GM19328 (cell line): Measurements from ENCODE around the gene FAR1.

Experiments
- ATAC-seq: cut with Tn5 transposase; IDR thresholded peaks from one replicate; pipeline ENCODE4 v1.9.1; 2021; ENCODE audit warnings: mild to moderate bottlenecking, moderate library complexity; ENCODE audit not compliant: unreplicated experiment

The FAR1 gene

DNA sequence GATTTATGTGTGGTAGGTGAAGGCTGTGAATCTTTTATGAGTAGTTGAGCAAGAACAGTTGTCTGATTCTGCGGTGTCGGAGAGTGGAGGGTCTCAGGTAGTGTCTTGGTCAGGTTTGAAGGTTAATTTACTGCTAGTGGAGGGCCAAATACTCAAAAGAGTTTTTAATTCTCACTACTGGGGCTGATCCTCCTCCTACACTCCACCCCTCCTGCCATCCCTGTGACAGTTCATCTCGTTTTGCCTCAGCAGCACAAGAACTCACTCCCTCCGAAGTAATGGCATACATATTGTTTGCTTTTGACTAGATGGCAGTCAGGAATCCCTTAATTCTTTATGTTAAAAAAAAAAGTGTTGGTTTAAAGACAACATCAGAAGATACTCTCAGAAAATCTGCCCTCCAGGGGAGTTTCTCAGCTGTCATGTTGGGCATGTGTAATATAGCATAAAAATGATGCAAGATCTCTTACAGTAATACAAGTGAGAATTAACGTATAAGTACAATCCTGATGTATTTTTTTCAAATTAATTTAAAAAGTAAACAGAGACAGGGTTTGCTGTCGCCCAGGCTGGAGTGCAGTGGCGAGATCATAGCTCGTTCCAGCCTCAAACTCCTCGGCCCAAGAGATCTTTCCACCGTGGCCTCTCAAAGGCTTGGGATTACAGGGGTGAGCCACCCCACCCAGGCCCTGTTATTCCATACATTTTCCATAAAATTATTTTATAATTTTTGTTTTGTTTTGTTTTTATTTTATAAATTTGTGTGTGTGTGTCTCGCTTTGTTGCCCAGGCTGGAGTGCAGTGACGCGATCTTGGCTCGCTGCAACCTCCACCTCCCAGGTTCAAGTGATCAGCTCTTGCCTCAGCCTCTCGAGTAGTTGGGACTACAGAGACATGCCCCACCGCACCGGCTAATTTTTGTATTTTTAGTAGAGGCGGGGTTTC, 1.3 kb downstream of the FAR1 start:
- no peak for ATAC-seq

DNA sequence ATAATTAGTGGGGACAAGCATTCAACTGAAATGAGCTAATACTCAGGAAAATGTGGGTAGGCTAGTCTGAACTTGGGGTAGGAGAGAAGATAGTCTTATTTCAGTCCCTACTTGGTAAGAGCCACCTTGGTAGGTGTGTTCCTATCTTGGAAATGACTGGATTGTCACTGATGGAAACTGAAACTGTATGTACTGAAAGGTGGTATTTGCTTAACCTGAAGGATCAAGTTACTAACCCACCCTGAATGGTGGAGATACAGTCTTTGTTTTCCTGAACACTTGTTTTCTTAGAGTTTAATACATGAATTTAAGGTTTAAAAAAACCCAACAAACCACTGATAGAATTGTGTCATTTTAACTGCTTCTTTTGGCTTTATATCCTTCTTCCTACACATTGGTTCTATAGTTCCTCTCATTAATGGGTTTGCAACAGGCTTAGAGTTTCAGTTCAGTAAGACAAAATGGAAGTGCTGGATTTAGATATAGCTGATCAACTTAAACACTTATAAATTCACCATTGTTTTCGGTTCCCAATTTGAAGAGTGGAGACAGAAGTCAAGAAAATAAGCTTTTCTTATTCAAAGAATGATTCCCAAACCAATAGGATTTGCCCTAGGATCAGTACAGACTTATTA, 4.2 kb downstream of the FAR1 start:
- ATAC-seq: no peak

DNA sequence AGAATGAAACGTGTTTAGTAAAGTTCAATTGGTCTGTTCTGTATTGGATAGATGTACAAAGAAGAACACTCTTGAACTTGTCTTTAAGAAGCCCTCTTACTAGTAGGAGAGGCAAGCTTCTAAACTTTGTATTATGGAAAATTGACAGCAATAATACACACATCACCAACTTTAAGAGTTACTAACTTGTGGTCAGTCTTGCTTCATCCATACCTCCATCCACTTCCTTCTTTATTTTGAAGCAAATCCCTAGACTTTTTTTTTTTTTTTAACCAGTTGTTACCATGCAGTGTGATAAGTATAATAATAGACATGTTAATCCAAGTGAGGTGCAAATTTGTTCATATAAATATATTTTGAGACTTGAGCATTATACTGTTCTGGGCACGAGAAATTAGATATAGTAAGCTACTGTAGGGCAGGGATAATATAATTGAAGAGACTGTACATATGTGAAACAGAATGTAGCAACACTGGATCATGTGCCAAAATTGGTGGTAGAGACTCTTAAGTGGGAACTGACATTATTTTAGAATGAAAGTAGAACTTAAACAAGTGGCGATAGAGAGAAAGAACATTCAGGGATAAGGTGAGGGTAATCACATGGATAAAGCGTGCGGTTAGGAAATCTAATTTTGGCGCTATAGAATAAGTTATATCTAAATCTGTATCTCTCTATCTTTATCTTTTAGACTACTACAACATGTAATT, 6.5 kb downstream of the FAR1 start:
- ATAC-seq: no peak

DNA sequence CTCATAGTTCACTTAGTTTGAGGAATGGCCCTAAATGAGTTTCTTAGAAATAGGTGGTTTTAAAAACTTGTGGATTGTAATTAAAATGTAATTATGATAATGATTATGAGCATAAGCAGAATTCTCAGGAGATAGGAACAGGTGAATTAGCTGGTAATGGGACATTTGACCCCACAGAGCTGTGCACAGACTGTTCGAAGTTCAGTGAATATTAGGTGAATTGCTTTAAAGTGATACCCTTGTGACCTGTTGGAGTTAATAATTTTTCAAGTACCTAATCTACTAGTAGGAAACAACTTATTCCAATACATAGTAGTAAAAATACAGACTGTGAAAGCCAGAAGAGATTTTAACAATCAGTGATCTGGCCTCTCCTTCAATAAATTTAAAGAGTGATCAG, 8.1 kb downstream of the FAR1 start:
- ATAC-seq: no peak

DNA sequence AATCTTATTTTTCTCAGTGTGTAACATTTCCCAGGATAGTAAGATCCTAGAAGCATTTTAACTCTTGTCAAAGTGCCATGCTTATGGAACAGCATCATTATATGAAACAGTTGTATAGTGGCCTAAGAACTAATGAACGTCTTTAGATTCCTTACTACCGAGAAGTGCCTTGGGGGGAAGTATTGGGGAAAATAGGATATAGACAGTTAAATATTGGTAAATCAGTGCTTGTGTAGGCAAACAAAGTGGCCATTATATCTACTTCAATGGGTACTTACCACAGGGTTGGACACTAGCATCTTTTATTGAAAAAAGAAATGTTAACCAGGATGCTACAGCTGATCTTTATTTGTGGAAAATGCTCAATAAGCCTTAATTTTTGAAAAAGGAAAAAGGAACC, 11.3 kb downstream of the FAR1 start:
- no peak for ATAC-seq

DNA sequence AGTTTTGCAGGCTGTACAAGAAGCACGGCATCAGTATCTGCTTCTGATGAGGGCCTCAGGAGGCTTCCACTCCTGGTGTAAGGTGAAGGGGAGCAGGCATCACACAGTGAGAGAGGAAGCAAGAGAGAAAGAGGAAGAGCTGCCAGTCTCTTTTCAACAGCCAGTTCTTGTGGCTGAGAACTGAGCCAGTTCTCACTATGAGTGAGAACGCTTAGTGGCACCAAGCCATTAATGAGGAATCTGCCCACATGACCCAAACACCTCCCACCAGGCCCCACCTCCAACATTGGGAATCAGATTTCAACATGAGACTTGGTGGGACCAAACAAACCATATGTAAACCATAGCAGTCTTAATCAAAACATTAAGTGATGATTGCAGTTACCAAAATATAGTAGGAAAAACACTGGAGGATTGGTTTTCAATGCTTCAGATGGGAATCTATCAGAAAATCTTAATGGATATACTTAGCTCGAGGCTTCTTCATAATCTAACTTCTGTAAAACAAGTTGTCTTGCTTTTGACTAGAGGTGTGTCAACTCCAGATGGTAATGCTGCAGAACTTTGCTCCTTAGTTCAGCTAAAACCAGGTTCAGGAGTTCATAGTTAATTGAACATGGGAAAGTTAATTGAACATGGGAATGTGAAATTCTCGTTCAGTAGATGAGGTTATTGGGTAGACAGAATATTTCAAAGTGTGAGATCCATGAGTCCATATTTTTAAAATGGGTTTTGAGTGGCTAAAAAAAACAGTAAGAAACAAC, 12.2 kb downstream of the FAR1 start:
- peak; percentile 78 for ATAC-seq

DNA sequence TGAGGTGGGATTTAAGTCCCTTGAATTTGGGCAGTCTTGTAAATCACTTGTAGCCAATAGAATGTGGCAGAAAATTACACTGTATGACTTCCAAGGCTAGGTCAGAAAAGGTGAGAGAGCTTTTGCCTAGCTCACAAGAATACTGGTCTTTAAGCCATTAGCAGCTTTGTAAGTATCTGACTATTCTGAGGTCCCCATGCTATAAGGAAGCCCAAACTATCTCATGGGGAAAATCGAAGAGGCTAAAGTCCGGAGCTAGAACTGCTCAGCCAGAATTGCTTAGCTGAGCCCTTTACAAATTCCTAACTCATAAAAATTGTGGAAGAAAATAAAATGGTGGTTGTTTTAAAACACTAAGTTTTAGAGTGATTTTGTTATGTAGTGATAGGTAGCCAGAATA, 13.0 kb downstream of the FAR1 start:
- ATAC-seq: no peak

DNA sequence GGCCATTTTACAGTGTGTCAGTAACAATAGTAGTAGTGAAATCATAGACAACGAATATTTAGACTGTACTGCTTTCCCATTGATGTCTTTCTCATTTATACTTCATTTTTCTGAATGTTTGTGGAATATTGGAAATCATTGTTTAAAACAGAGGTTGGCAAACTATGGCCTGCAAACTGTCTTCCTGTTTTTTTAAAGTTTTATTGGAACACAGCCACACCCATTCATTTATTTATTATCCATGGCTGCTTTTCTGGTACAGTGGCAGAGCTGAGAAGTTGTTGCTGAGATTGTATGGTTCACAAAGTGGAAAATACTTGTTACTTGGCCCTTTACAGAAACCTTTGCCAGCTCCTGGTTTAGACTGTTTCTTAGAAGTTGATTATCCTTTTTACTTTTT, 13.7 kb downstream of the FAR1 start:
- no peak for ATAC-seq

DNA sequence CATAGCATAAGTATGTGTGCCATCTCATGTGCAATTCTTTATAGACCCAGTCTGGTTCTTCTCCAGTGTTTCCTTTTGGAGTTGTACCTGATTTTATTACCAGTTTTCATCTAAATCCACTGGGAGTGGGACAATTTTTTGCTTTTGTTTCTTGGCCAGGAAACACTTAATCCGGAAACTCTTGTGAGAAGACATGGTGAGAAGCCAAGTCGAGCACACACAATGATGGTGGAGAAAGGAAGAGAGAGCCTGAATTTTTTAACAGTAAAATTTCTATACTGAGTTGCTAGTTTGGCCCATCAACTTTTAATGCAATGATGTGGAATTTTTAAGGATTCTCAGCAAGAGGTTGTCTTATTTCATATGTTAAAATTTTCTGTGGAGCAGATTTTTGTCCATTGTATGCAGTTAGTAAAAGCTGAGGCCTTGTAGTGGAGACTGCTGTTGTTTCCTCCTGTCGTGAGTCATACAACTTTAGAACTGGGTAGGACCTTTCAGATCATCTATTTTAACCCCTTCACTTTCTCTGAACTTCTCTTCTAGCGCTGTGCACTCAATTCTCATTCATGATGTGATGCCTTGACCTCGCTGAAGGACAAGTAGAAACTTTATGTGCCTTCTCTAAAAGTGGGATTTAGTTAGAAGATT, 17.1 kb downstream of the FAR1 start:
- no peak for ATAC-seq

DNA sequence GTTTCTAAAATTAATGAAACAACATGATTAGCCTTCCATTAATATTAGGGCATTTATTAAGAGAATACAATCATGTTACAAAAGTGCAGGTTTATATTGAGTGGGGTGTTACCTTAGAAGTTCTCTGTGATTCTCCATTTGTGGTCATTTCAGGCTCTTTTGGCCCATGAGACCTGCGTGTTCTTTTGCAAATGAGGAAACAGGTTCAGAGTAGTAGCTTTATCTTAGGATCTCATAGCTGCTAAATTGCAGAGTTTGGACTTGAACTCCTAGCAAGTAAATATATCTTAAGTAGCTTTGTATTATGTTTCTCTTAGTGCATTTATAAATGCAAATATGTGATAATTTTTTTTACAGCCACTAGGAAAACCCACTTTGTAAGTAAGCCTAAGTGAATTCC, 18.3 kb downstream of the FAR1 start:
- no peak for ATAC-seq

DNA sequence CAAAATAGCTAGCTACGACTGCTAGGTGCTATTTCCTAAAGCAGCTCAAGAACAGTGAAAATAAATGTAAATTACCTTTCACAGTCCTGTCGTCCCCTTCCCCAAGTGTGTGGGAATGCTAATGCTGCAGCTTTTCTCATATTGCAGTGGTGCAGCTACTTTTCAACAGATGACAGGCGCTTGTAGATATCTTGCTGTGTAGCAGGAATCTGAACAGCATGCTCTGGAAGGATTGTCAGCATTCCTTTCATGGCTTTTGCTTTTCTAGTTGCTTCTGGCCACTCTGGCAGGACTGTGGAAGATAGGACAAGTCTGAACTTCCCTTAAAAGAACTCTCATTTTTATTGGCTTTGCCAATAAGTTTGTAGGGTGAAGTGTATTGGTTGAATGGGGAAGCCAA, 18.8 kb downstream of the FAR1 start:
- ATAC-seq: no peak

DNA sequence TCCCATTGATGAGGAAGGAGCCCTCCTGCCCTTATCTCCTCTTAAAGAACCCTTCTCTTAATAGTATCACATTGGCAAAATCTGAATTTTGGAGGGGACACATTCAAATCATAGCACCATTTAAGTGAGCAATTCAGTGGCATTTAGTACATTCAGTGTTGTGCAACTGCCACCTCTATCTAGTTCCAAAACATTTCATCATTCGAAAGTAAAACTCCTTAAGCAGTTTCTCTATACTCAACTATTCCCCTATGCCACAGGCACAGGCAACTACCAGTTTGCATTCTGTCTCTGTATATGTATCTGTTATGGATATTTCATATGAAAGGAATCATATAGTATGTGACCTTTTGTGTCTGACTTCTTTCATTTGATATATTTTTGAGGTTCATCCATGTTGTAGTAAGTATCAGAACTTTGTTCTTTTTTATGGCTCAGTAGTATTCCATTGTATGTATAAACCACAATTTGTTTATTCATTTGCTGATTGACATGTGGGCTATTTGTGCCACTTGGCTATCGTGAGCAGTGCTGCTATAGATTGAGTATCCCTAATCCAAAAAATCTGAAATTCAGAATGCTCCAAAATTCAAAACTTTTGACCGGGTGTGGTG, 22.9 kb downstream of the FAR1 start:
- ATAC-seq: no peak

DNA sequence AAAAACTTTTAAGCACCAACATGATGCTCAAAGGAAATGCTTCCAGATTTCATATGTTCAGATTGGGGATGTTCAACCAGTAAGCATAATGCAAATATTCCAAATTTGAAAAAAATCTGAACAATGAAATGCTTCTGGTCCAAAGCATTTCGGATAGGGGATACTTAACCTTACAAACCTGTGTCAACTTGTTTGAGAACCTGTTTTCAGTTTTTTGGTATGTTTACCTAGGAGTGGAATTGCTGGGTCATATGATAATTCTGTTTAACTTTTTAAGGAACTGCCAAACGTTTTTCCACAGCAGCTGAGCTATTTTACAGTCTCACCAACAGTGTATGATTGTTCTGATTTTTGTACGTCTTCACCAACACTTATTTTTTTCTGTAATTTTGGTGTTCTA, 23.7 kb downstream of the FAR1 start:
- ATAC-seq: no peak

DNA sequence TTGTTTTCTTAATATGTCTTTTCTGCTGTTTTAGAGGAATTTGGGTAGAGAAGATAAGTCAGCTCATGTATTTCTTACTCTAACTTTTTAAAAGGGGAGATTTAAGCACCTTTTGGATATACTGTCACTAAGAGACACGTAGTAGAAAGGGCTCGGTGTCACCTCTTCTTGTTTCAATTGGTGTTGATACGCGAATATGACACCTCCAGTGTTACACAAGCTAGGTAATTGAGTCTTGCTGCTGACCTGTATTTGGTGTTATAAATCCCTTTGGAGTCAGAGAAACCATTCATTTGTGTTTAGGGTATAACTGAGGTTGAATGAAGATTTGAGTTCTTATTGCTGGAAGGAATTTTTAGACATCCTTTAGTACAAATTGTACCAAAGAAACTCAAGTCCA, 25.6 kb downstream of the FAR1 start:
- no peak for ATAC-seq

DNA sequence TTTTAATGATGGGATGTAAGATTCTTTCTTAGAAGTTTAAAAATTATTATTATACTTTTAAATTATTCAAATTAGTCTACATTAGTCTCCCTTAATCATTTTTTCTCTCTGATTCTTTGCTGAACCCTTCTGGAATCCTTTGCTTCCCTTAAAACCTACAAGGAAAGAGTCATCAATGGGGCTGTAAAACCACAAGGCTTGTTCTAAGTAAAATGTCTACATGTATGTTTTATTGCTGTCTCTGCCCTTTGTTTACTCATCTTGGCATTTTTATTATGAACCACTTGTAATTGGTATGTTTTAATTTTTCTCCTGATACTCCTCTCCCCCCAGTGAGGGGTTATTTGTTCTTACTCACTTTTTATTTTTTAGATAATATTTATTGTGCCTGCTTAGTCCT, 27.4 kb downstream of the FAR1 start:
- ATAC-seq: no peak

DNA sequence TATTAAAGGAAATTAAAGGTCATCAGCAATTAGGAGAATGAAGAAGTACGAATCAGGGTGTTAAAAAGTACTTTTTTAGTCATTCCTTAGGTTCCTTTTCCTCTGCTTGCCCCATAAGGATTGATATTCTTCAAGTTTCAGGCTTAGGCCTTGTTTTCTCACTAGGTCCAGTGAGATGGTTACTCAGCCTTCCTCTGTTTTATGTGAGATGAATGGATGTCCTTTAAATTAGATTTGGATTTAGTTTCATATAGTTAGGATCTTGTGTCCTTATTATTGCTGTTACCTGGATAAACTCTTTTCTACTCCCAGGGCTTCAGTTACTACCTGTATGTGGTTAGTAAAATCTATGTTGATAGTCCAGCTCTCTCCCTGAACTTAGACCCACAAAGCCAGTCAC, 29.2 kb downstream of the FAR1 start:
- ATAC-seq: no peak

DNA sequence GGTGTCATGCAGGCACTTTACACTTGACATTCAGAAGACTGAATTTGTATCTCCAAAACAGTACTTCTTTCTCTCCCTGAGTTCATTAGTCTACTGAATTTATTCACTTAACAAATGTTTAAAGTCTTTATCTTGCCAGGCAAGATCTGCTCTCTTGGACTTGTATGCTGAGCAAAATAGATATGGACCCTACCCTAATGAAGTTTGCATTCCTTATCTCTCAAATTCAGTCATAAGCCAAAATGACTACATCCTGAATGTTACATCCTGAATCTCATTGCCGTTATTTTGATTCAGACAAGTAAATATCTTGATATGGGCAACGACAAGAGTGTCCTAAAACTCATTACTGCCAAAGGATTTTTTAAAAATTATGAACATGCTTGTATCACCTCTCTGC, 29.7 kb downstream of the FAR1 start:
- ATAC-seq: no peak

DNA sequence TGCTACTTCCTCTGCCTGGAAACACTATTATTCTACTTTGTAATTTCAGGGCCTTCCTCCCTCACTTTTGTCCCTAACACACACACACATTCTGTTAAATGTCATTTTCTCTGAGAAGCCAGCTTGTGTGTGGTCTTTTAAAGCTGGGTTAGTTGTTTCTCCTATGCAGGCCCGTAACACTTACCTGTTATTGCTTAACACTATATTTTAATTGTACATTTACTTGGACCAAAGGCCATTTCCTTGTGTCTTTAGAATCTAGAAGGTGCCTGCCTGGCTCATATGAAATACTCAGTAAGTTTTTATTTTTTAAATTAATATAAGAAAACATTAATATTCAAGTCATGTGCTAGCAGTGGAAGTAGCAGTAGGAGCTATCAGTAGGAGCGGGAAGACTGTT, 30.6 kb downstream of the FAR1 start:
- ATAC-seq: no peak

DNA sequence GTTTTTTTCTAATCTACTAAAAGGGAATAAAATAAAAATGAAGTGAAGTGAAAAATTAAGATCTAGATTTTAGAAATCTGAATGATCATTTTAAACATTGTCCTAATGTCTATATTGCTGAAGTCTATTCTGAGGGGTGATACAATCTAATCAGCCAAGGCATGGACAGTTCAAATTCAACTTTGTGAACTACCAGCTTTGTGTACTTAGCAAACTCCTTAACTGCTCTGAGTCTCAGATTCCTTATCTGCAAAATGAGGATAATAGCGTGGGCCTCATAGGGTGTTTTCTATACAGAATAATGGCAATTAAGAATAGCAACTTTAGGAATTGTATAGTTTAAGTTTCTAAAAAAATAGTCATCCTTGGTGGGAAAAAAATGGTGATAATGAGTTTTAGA, 31.4 kb downstream of the FAR1 start:
- no peak for ATAC-seq

DNA sequence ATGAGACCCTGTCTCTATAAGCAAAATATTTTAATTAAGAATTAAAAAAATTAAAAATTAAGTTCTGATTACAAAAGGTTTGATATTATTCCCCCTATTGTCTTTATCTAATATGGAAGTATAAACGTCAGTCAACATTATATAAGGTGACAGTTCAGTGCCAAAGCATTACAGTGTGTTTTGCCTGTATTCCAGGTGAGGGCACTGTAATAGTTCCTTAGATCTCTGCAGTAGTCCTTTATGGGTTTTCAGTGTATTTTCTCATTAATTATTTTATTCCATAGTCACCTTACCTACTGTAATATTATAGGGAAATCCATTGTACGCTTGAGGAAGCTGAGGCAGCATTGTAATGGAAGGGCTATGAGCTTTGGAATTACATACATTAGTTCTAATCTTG, 33.0 kb downstream of the FAR1 start:
- no peak for ATAC-seq
